Neural progenitor cell (in vitro differentiated cells): ENCODE measurements around the gene SYTL3. TPM values are rescaled to one million over a fixed set of nuclear protein-coding genes. Genes with fewer than 3 reads are reported as not detected.
"Not testable (repeated sequence)": the region's sequence is repeated elsewhere in the genome, so short reads cannot be mapped to it uniquely, and the experiment has no call there.

Source experiments
- DNase-seq: peaks from one replicate; pipeline ENCODE4 v3.0.0-alpha.2; 2016; ENCODE audit warnings: low spot score
- H2AFZ ChIP-seq: fragments of 200-600 bp; sonication (generic); replicated peaks from 2 replicates; pipeline ENCODE4 v1.6.1; 2016; ENCODE audit warnings: antibody characterized with exemption
- H3F3A ChIP-seq: fragments of 200-600 bp; sonication (generic); 2 replicates; pipeline ENCODE4 v1.6.1; 2016; ENCODE audit warnings: antibody characterized with exemption, low read depth
- H3K27ac ChIP-seq: fragments of 200-600 bp; sonication (generic); 2 replicates; pipeline ENCODE4 v1.5.1; 2016; ENCODE audit warnings: mild to moderate bottlenecking
- H3K27me3 ChIP-seq: fragments of 200-600 bp; sonication (generic); 2 replicates; pipeline ENCODE4 v1.6.1; 2016; ENCODE audit warnings: mild to moderate bottlenecking, moderate library complexity
- H3K36me3 ChIP-seq: fragments of 200-600 bp; sonication (generic); 2 replicates; pipeline ENCODE4 v1.5.1; 2016
- H3K4me1 ChIP-seq: fragments of 200-600 bp; sonication (generic); 2 replicates; pipeline ENCODE4 v1.6.1; 2016; ENCODE audit warnings: mixed run types
- H3K4me2 ChIP-seq: fragments of 200-600 bp; sonication (generic); 2 replicates; pipeline ENCODE4 v1.6.1; 2016
- H3K4me3 ChIP-seq: fragments of 200-600 bp; sonication (generic); 2 replicates; pipeline ENCODE4 v1.5.1; 2016
- H3K79me2 ChIP-seq: fragments of 200-600 bp; sonication (generic); 2 replicates; pipeline ENCODE4 v1.6.1; 2016; ENCODE audit warnings: low read depth
- H3K9ac ChIP-seq: fragments of 200-600 bp; sonication (generic); 2 replicates; pipeline ENCODE4 v1.6.1; 2016
- H3K9me3 ChIP-seq: fragments of 200-600 bp; sonication (generic); 2 replicates; pipeline ENCODE4 v1.5.1; 2016; ENCODE audit warnings: low read depth
- H4K20me1 ChIP-seq: fragments of 200-600 bp; sonication (generic); 2 replicates; pipeline ENCODE4 v1.6.1; 2016; ENCODE audit warnings: low read depth
- H3K27ac Mint-ChIP-seq: 3 replicates; pipeline ENCODE4 v1.8.0; 2021; ENCODE audit warnings: mixed read lengths
- H3K27me3 Mint-ChIP-seq: 2 replicates; pipeline ENCODE4 v1.8.0; 2022; ENCODE audit warnings: low read depth, mild to moderate bottlenecking, inconsistent platforms, moderate library complexity, mixed read lengths; ENCODE audit not compliant: insufficient read depth
- H3K36me3 Mint-ChIP-seq: 3 replicates; pipeline ENCODE4 v1.8.0; 2021; ENCODE audit warnings: mixed read lengths
- H3K4me1 Mint-ChIP-seq: 3 replicates; pipeline ENCODE4 v1.8.0; 2021; ENCODE audit warnings: mixed read lengths
- H3K4me3 Mint-ChIP-seq: 3 replicates; pipeline ENCODE4 v1.8.0; 2021; ENCODE audit warnings: mild to moderate bottlenecking, moderate library complexity, mixed read lengths
- H3K9me3 Mint-ChIP-seq: 3 replicates; pipeline ENCODE4 v1.8.0; 2020; ENCODE audit warnings: mixed read lengths
- CTCF ChIP-seq: fragments of 200-600 bp; sonication (generic); IDR thresholded peaks from 2 replicates; pipeline ENCODE4 v1.5.1; 2017; ENCODE audit warnings: antibody characterized with exemption, mild to moderate bottlenecking
- EZH2 ChIP-seq: fragments of 200-600 bp; sonication (generic); IDR thresholded peaks from 2 replicates; pipeline ENCODE4 v1.6.1; 2017; ENCODE audit warnings: antibody characterized with exemption, mild to moderate bottlenecking, moderate library complexity
- EZH2phosphoT487 ChIP-seq: fragments of 200-600 bp; sonication (generic); IDR thresholded peaks from 2 replicates; pipeline ENCODE4 v1.6.1; 2017; ENCODE audit warnings: antibody characterized with exemption
- total RNA-seq: library from RNA; depleted of rRNA; stranded (reverse); fragments of >200 nt; gene quantifications from 2 replicates; pipeline ENCODE4 v1.2.3, GENCODE V29; 2015; ENCODE audit warnings: low replicate concordance

Gene SYTL3
- total RNA-seq, 1 donor from 2014 or later, result not detected

- Histone ChIP-seq H3K79me2 (no peaks in the 10 kb centered on the region), H2AFZ (no peak overlapping the region), H3K36me3 (no peaks in the 10 kb centered on the region), H3K9me3 (no peaks in the 10 kb centered on the region), H4K20me1 (no peaks in the 10 kb centered on the region), H3K27ac (no peak overlapping the region), H3K4me2 (no peak overlapping the region), H3F3A (no peaks in the 10 kb centered on the region), H3K4me3 (no peak overlapping the region), H3K9ac (no peak overlapping the region), H3K4me1 (no peaks in the 10 kb centered on the region), H3K27me3 (no peaks in the 10 kb centered on the region)
- no peak overlapping the region for H3K27ac Mint-ChIP-seq
- no peak for DNase-seq
- peak overlapping the region; percentile 11 for H3K4me3 Mint-ChIP-seq
- peaks cover 15% of the 10 kb centered on the region for H3K27me3 Mint-ChIP-seq
- no peaks in the 10 kb centered on the region for H3K9me3 Mint-ChIP-seq
- no peak for TF ChIP-seq EZH2phosphoT487
- no peak for TF ChIP-seq CTCF
- TF ChIP-seq EZH2, result no peak
- peaks cover 26% of the 10 kb centered on the region for H3K4me1 Mint-ChIP-seq
- H3K36me3 Mint-ChIP-seq, result no peaks in the 10 kb centered on the region
These were observed 6.0 kb downstream of the SYTL3 start for GRCh38 chr6:158655569-158656450.

GRCh38 chr6:158656986-158657385 is 7.1 kb downstream of the SYTL3 start:
- H3K36me3 ChIP-seq, H3F3A ChIP-seq, DNase-seq, H3K9me3 Mint-ChIP-seq, H3K27ac Mint-ChIP-seq, H3K36me3 Mint-ChIP-seq, H3K4me3 ChIP-seq, H3K79me2 ChIP-seq, H3K9me3 ChIP-seq, H3K4me1 ChIP-seq, H3K4me3 Mint-ChIP-seq, H3K27me3 ChIP-seq, H4K20me1 ChIP-seq, H2AFZ ChIP-seq, H3K27ac ChIP-seq, H3K9ac ChIP-seq, H3K4me2 ChIP-seq: not testable (repeated sequence)
- H3K27me3 Mint-ChIP-seq, result peaks cover 15% of the 10 kb centered on the region
- H3K4me1 Mint-ChIP-seq, result peaks cover 26% of the 10 kb centered on the region

GRCh38 chr6:158660333-158660754 is 10.5 kb downstream of the SYTL3 start:
- H4K20me1 ChIP-seq, result no peaks in the 10 kb centered on the region
- peak; percentile 57 for TF ChIP-seq CTCF
- no peak for TF ChIP-seq EZH2
- Mint-ChIP-seq H3K27ac (no peak overlapping the region), H3K36me3 (no peaks in the 10 kb centered on the region), H3K9me3 (no peaks in the 10 kb centered on the region), H3K4me1 (peaks cover 14% of the 10 kb centered on the region), H3K27me3 (peaks cover 9% of the 10 kb centered on the region), H3K4me3 (no peak overlapping the region)
- no peaks in the 10 kb centered on the region for H3K9me3 ChIP-seq
- H3K27me3 ChIP-seq, result no peaks in the 10 kb centered on the region
- H3K4me2 ChIP-seq, result no peak overlapping the region
- no peaks in the 10 kb centered on the region for H3K79me2 ChIP-seq
- H3K4me1 ChIP-seq, result peaks cover 12% of the 10 kb centered on the region
- DNase-seq, result peak; percentile 34
- H2AFZ ChIP-seq, result no peak overlapping the region
- no peak overlapping the region for H3K4me3 ChIP-seq
- H3K27ac ChIP-seq, result no peak overlapping the region
- H3K36me3 ChIP-seq, result no peaks in the 10 kb centered on the region
- H3K9ac ChIP-seq, result no peak overlapping the region
- H3F3A ChIP-seq, result peaks cover 3% of the 10 kb centered on the region

- no peak overlapping the region for H3K9ac ChIP-seq
- H3F3A ChIP-seq, result peaks cover 3% of the 10 kb centered on the region
- H3K27ac ChIP-seq, result no peak overlapping the region
- Mint-ChIP-seq H3K4me3 (no peak overlapping the region), H3K36me3 (no peaks in the 10 kb centered on the region), H3K9me3 (no peaks in the 10 kb centered on the region), H3K27me3 (peaks cover 9% of the 10 kb centered on the region), H3K27ac (no peak overlapping the region), H3K4me1 (peaks cover 12% of the 10 kb centered on the region)
- no peaks in the 10 kb centered on the region for H3K9me3 ChIP-seq
- H3K36me3 ChIP-seq, result no peaks in the 10 kb centered on the region
- H3K79me2 ChIP-seq, result no peaks in the 10 kb centered on the region
- no peak for DNase-seq
- no peak for TF ChIP-seq EZH2
- no peak for TF ChIP-seq CTCF
- TF ChIP-seq EZH2phosphoT487, result no peak
- no peaks in the 10 kb centered on the region for H3K27me3 ChIP-seq
- no peak overlapping the region for H3K4me3 ChIP-seq
- no peak overlapping the region for H2AFZ ChIP-seq
- H4K20me1 ChIP-seq, result no peaks in the 10 kb centered on the region
- H3K4me2 ChIP-seq, result no peak overlapping the region
- peaks cover 12% of the 10 kb centered on the region for H3K4me1 ChIP-seq
These were observed 11.4 kb downstream of the SYTL3 start for GRCh38 chr6:158661156-158661685.
